ENCODE data around the gene RPRM.
"Not testable (repeated sequence)": the region's sequence is repeated elsewhere in the genome, so short reads cannot be mapped to it uniquely, and the experiment has no call there.

RPRM gene

GRCh38 chr2:153478289-153479261 lies at the start of gene RPRM:
TSS of gene RPRM (minus strand) at chr2:153478762. CDS start at chr2:153478565, 197 bp downstream.
- no peak for DNase-seq

DNA sequence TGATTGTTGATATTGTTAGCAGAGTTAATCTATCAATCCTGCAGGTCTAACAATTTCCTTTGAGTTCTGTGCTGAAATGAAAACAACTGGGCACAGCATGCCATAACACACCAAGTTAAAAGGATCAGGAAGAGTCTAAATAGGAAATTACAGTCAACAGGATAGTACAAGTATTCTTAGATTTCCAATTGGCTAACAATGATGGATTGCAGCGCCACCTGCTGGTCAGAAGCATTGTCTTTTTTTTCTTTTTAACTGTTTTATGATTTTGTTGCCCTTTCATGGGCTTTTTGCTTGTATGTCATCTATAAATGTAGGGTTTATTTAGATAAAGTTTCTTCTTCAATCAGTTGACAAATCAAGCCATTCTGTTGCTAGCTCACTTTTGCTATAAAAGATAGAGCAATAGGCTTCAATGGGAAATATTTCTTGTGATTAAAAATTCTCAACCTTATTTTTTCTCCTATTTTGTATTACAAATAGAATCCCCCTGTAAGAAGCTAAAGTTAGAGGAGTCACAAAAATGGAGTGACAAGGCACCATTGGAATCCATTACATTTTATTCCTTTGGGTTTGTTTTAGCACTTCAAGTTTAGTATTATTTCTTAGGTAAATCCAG lies 40.8 kb upstream of the RPRM start:
- DNase-seq: no peak

DNA sequence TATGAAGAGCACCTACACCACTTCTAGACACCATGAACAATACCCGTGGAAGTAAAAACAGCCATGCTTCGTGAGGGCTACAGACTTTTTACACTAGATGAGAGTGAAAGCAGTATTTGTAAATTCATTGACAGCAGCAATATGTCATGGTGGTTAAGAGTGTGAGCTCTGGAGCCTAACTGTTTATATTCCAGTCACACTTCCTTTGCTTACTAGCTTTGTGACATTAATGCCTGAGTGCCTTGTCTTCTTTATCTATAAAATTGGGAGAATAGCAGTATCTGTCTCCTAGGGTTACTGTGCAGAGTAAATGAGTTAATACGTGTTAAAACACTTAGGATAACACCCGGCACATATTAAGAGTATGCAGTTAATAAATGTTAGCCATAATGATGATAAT lies 33.8 kb upstream of the RPRM start:
- no peak for DNase-seq

DNA sequence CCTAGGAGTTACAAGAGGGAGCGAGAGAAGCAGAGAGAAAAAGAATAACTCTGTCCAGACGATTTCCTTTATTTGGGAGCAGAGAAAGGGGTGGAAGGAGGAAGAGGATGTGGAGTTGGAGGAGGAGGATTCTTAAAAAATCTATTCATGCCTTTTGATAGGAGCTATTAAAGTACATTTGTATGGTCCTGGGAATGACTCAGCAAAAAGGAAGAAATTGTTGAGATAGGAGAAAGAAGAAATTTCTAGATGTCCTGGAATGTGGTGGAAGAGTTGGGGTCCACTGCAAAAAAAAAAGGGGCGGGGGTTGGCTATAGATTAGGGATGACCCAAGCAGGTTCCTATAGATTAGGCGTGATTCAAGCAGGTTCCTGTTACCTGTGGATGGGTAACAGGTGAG lies 32.4 kb upstream of the RPRM start:
- DNase-seq: no peak

- no peak for DNase-seq
These were observed 30.6 kb upstream of the RPRM start for GRCh38 chr2:153509133-153509532.

GRCh38 chr2:153506499-153506898 lies 27.9 kb upstream of the RPRM start:
- not testable (repeated sequence) for DNase-seq

GRCh38 chr2:153499439-153499838 lies 20.9 kb upstream of the RPRM start:
- DNase-seq: no peak

GRCh38 chr2:153497938-153498629 lies 19.5 kb upstream of the RPRM start:
- DNase-seq: no peak

GRCh38 chr2:153495725-153496124 lies 17.2 kb upstream of the RPRM start:
- DNase-seq: no peak

DNA sequence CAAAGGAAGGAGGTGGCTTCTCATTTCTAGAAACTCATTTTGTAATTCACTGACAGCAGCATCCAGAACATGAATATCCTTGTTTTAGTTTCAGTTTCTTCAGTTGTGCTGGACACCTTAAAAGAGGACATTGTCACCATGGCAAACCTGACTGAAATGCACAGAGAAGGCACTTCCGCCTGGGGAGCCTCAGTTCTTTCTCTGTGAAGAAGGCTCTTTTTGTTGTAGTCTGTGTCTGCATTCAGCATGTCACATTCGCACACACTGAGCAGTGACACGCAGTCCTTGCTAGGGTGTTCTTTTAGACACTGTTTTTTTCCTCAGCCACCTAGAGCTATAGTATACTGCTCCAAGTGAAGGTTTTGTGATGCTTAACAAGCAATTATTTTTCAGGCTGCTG lies 9.5 kb upstream of the RPRM start:
- no peak for DNase-seq

GRCh38 chr2:153487448-153487847 lies 8.9 kb upstream of the RPRM start:
- no peak for DNase-seq

DNA sequence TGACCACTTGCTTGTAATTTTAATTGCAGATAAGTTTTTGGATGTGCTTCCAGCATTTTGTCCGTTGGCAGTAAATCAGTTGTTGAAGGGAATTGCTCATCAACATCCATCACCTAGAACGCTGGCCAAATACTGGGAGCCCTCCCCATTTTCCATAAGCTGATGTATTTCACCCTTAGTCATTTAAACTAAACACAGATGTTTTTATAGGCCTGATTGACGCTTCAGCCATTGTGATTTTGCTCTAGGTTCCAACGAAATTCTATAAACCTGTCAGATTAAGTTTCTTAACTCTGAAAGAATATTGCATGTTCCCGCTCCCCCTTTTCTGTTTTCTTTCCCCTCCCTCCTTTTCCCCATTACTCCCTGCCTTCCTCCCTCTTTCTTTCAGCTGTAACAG lies 1.0 kb upstream of the RPRM start:
- DNase-seq: no peak

GRCh38 chr2:153477636-153478288 lies 800 bp downstream of the RPRM start:
- DNase-seq: no peak

DNA sequence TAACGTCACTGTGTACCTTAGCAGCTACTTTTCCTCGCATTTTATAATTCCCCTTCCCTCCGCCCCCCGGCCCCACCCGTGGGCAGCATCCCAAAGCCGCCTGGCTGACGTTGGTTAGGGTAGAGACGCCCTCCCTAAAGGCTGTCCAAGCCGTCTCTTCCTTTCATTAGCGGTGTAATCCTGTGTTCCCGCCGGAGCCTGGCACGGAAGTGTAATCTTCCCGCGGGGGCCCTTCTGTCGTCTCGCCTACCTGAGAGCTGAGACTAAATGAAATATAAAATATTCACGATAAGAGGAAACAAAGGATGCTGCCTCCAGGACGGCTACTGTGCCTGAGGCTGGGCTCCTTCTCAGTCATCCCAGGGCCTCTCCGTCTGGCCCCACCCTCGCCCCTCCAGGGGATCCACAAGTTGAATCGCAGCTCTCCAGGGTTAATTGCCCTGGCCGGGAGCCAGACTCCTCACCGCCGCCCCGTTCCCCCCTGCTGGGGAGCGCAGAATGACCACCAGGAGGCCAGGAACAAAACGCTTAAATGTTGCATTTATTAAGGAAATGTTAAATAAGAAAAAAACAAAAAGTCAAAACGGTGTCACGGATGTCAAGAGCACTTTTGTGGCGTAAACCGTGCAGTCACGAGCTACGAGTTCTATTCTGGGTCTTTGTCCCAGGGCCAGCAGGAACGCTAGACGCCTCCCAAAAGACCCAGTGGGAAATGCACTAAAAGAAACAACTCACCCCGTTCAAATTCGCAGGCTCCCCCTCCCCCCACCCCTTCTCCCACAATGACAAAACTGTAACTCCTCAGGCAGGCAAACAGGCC lies 1.5 kb downstream of the RPRM start:
- no peak for DNase-seq

- no peak for DNase-seq
These were observed 2.1 kb downstream of the RPRM start for GRCh38 chr2:153476491-153476815.

- no peak for DNase-seq
These were observed 3.6 kb downstream of the RPRM start for GRCh38 chr2:153474876-153475435.

DNA sequence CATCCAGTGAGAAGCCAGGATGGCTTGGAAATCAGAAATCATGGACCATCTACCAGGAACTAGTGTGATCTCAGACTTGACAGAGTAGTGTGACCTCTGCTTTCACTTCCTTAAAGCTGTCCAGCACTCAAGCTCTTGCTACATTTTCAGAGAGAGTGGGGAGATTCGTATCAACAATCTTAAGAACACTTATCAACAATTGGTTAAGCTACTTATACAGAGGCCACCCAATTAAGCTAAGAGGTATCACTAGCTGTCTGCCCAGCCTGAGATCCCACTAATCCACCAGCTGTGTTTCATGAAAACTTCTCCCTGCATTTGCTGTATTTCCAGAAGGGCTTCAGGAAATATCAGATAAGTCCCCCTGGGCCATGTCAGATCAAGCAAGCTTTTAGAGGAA lies 4.2 kb downstream of the RPRM start:
- DNase-seq: no peak

DNA sequence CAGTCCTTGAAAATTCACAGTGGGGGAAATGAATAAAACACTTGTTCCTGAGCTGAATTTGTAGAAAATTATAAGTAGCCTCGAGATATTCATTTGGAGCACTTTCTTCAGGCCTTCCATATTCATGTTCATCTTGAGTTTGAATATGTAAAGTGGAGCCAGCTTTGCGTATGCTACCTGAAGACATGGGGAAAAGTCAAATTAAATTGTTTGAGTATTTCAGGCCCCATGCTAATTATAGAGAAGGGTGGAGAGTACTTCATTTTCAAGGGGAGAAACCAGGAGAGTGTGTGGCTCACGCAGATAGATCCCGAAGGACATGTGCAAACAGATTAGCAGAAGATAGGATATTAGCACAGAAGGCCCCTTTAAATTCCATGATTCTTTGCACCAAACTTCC lies 7.7 kb downstream of the RPRM start:
- no peak for DNase-seq

GRCh38 chr2:153464395-153464794 lies 14.2 kb downstream of the RPRM start:
- no peak for DNase-seq

DNA sequence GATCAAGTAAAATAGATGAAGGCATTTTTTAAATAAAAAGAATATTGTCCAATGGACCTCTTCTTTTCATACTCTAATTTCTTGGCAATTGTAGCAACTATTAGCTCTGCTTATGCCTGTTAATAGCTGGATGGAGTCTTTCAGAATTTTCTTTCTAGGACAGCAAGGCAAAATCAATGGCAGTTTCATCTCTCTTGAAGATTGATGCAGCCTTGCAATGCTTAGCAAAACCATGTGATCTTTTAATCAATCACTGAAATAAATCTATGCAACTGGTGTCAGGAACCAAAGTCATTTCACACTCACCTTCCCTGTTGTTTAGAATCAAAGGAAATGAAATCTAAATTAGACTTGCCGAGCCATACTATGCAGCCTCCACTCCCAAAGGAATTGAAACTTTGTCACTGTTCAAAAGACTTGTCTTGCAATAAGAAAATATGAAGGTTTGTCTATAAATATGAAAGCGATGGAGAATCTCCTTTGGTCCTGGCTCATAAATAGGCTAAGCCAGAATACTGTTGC lies 16.2 kb downstream of the RPRM start:
- DNase-seq: no peak

DNA sequence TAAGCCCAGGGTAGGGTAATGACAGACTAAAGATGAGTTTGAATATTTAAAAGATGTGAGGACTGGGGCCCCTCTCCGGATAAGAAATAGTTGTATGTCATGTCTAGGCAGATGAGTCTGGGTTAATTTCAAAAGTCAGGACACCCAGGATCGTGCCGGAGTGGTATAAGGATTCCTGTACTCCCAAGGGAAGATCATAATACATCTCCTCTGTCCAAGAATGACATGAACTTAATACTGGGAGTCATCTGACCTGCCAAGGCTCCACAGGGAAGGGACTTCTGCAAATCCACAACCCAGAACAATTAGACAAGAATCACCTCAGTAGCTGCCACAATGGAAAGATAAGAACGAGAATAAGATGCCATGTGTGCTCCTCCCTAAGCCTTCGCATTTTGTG lies 17.1 kb downstream of the RPRM start:
- no peak for DNase-seq

DNA sequence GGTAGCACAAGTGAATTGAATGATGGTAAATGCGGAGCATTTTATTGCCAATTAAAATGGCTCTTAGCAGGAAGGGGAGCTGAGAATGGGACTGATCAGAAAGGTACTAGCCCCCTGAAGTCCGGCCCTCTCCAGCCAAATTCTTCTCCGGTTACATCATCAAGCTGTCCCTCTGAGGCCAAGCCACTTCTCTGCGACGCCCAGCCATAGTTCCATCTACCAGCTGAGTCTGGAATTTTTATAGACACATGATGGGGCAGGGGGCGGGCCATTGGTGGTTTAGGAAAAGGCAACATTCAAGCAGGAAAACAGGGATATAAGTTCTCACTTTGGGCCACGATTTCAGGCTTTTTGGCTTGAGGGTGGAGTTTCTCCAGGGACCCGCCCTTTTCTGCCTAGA lies 22.7 kb downstream of the RPRM start:
- DNase-seq: no peak
